T-helper 2 cell treated with Interferon-gamma antibody and Interleukin-4, amounts not matched to agents 5 μg/mL and 100 μg/mL, for 36 hours (primary cell): ENCODE measurements around the gene SH3RF3.

ENCODE experiments used
- DNase-seq: peaks from one replicate; pipeline ENCODE4 v3.0.0; 2021; ENCODE audit warnings: low spot score
- H3K27ac Mint-ChIP-seq: one replicate; pipeline ENCODE4 v1.8.0; 2021; ENCODE audit warnings: mild to moderate bottlenecking, mixed read lengths
- H3K27me3 Mint-ChIP-seq: one replicate; pipeline ENCODE4 v1.8.0; 2021; ENCODE audit warnings: low read depth, mixed read lengths
- H3K36me3 Mint-ChIP-seq: one replicate; pipeline ENCODE4 v1.8.0; 2021; ENCODE audit warnings: low read depth, mixed read lengths
- H3K4me1 Mint-ChIP-seq: one replicate; pipeline ENCODE4 v1.8.0; 2021; ENCODE audit warnings: low read depth, mixed read lengths
- H3K4me3 Mint-ChIP-seq: one replicate; pipeline ENCODE4 v1.8.0; 2022; ENCODE audit warnings: mild to moderate bottlenecking, moderate library complexity, mixed read lengths
- H3K9me3 Mint-ChIP-seq: one replicate; pipeline ENCODE4 v1.8.0; 2021; ENCODE audit warnings: mixed read lengths

Gene SH3RF3

DNA sequence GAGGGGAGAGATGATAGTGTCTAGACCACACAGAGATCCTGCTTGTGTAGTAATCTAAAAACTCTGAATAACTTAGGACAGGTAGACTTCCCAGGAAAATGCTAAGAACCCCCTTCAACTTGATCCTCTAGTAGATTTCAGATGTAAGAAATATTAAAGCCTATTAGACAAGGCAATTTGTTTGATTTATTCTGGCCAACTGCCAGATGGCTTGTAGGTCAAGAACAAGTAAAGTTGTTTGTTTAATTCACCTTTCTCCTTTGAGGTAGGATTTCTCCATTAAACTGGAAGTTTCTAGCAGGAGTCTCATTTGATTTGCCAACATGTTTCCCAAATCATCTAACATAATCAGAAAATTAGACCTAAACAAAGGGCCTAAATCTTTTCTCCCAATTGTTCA lies 48.6 kb downstream of the SH3RF3 start:
- Mint-ChIP-seq H3K9me3 (no peaks in the 10 kb centered on the region), H3K27ac (no peak overlapping the region), H3K36me3 (no peaks in the 10 kb centered on the region), H3K4me3 (no peak overlapping the region), H3K27me3 (peaks cover 37% of the 10 kb centered on the region), H3K4me1 (peaks cover 2% of the 10 kb centered on the region)
- no peak for DNase-seq

- no peak for DNase-seq
- Mint-ChIP-seq H3K36me3 (no peaks in the 10 kb centered on the region), H3K4me1 (peaks cover 5% of the 10 kb centered on the region), H3K27ac (no peak overlapping the region), H3K27me3 (peaks cover 40% of the 10 kb centered on the region), H3K9me3 (no peaks in the 10 kb centered on the region), H3K4me3 (no peak overlapping the region)
Measured at GRCh38 chr2:109178968-109179367, 50.0 kb downstream of the SH3RF3 start.

GRCh38 chr2:109180786-109181185 lies 51.8 kb downstream of the SH3RF3 start:
- Mint-ChIP-seq H3K27me3 (peaks cover 47% of the 10 kb centered on the region), H3K9me3 (no peaks in the 10 kb centered on the region), H3K4me1 (peaks cover 4% of the 10 kb centered on the region), H3K4me3 (no peak overlapping the region), H3K36me3 (no peaks in the 10 kb centered on the region), H3K27ac (no peak overlapping the region)
- no peak for DNase-seq

DNA sequence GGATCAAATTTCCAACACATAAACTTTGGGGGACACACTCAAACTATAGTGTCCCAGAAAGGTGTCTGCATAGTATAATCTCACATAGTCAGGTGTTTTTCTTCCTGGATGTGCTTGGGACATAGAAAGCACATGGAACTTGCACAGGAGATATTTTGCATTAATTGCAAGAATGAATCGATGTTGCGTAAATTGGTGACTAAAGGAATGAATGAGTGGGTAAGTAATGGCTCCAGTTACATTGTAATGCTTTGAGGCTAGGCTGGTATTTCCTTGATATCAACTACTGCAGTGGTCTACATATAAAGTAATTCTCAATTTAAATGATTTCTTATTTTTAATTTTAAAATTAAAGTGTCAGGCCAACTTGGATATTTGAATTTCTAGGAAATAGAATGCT lies 53.4 kb downstream of the SH3RF3 start:
- no peak overlapping the region for H3K27ac Mint-ChIP-seq
- peaks cover 42% of the 10 kb centered on the region for H3K27me3 Mint-ChIP-seq
- H3K4me3 Mint-ChIP-seq: no peak overlapping the region
- H3K4me1 Mint-ChIP-seq: peaks cover 4% of the 10 kb centered on the region
- no peaks in the 10 kb centered on the region for H3K36me3 Mint-ChIP-seq
- DNase-seq: no peak
- H3K9me3 Mint-ChIP-seq: no peaks in the 10 kb centered on the region

DNA sequence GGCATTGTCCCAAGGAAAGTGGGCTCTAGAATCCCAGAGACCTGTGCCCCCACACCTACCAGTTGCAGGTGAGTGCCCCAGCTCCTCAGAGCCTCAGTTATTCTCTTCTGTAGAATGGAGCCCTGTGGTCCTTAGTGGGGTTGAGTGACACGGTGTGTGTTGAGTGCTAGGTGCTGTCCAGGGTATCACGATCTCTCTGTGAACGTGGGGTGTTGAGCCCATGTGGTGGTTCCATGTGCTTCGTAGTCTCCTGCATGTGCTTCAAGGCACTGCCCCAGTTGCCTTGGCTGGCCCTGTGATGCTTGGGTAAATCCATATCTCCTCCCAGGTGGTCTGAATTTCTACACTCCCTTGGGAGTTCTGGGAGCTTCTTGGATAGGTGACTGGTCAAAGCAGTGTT lies 54.9 kb downstream of the SH3RF3 start:
- H3K27me3 Mint-ChIP-seq: peaks cover 35% of the 10 kb centered on the region
- H3K27ac Mint-ChIP-seq: no peak overlapping the region
- H3K4me3 Mint-ChIP-seq: no peak overlapping the region
- no peaks in the 10 kb centered on the region for H3K9me3 Mint-ChIP-seq
- peaks cover 4% of the 10 kb centered on the region for H3K4me1 Mint-ChIP-seq
- H3K36me3 Mint-ChIP-seq: no peaks in the 10 kb centered on the region
- no peak for DNase-seq

GRCh38 chr2:109184368-109184767 lies 55.4 kb downstream of the SH3RF3 start:
- Mint-ChIP-seq H3K36me3 (no peaks in the 10 kb centered on the region), H3K27ac (no peak overlapping the region), H3K4me1 (peaks cover 4% of the 10 kb centered on the region)

GRCh38 chr2:109185338-109185737 lies 56.3 kb downstream of the SH3RF3 start:
- Mint-ChIP-seq H3K4me3 (no peak overlapping the region), H3K27ac (no peak overlapping the region), H3K27me3 (peaks cover 29% of the 10 kb centered on the region), H3K9me3 (no peaks in the 10 kb centered on the region), H3K4me1 (peaks cover 4% of the 10 kb centered on the region), H3K36me3 (no peaks in the 10 kb centered on the region)
- no peak for DNase-seq

More at GRCh38 chr2:109184368-109184767, 55.4 kb downstream of the SH3RF3 start:
- DNase-seq: no peak
- no peaks in the 10 kb centered on the region for H3K9me3 Mint-ChIP-seq
- H3K27me3 Mint-ChIP-seq: peaks cover 36% of the 10 kb centered on the region
- no peak overlapping the region for H3K4me3 Mint-ChIP-seq

GRCh38 chr2:109185821-109186570 lies 57.0 kb downstream of the SH3RF3 start:
- Mint-ChIP-seq H3K27ac (no peak overlapping the region), H3K4me1 (peaks cover 4% of the 10 kb centered on the region), H3K27me3 (peaks cover 31% of the 10 kb centered on the region), H3K9me3 (no peaks in the 10 kb centered on the region), H3K36me3 (no peaks in the 10 kb centered on the region), H3K4me3 (no peak overlapping the region)
- DNase-seq: no peak

GRCh38 chr2:109186656-109187250 lies 57.7 kb downstream of the SH3RF3 start:
- DNase-seq: no peak
- Mint-ChIP-seq H3K27me3 (peaks cover 29% of the 10 kb centered on the region), H3K4me1 (peaks cover 4% of the 10 kb centered on the region), H3K27ac (no peak overlapping the region), H3K36me3 (no peaks in the 10 kb centered on the region), H3K9me3 (no peaks in the 10 kb centered on the region), H3K4me3 (no peak overlapping the region)

DNA sequence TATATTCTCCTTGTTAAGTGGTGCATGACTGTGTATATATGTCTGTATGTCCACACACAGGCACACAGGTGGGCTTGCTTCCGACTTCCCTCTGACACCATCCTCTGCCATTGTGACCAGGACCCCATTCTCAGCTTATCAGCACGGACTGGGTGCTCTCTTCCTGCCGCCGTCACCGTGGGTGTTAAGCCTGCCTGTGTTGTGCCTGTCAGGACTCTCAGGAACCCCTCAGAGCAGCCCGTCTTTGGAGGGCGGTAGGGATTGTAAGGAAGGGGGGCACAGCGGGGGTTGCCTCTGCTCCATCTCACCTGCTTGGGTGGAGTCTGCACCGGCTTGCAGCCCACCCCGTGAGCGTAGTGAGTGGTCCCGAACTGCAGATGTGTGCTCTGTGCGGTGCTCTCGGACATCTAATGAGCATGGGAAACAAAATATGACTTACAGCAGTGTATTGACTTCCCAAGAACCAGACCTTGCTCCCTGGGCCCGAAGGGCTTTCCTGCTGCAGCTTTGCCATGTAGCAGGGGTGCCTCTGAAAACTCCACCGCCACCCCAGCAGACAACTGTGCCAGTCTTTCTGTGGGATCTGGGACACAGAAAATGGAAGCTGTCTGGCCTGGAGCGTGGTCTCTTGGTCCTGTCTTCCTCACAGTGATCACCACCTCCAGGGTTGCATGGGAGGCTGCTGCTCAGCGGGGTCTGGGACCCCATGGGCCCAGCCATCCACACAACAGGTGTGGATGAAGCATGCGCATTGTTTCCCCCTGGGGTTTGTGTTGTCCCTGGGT lies 58.9 kb downstream of the SH3RF3 start:
- H3K4me1 Mint-ChIP-seq: peaks cover 4% of the 10 kb centered on the region
- no peaks in the 10 kb centered on the region for H3K9me3 Mint-ChIP-seq
- DNase-seq: no peak
- no peaks in the 10 kb centered on the region for H3K36me3 Mint-ChIP-seq
- H3K27ac Mint-ChIP-seq: no peak overlapping the region
- H3K4me3 Mint-ChIP-seq: no peak overlapping the region
- H3K27me3 Mint-ChIP-seq: peaks cover 30% of the 10 kb centered on the region

DNA sequence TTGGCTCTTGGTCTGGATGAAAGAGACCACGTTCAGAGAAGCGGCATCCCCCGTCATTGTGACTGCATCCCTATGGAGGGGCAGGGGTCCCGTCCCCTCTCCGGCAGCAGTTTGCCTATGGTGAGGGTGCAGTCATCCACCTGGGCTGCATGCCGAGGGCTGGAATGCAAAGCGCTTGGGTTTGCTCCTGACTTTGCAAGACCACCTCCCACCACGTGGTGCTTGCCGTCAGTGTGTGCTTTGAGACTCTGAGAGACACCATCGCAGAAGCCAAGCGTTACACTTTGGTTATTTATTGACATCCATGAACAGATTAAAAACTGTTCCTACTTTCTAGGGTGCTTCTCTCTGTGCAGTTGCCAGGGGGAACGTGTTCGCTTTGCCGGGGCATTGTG lies 59.5 kb downstream of the SH3RF3 start:
- Mint-ChIP-seq H3K27ac (no peak overlapping the region), H3K4me1 (no peaks in the 10 kb centered on the region), H3K4me3 (no peak overlapping the region), H3K27me3 (peaks cover 30% of the 10 kb centered on the region), H3K9me3 (no peaks in the 10 kb centered on the region), H3K36me3 (no peaks in the 10 kb centered on the region)
- no peak for DNase-seq

DNA sequence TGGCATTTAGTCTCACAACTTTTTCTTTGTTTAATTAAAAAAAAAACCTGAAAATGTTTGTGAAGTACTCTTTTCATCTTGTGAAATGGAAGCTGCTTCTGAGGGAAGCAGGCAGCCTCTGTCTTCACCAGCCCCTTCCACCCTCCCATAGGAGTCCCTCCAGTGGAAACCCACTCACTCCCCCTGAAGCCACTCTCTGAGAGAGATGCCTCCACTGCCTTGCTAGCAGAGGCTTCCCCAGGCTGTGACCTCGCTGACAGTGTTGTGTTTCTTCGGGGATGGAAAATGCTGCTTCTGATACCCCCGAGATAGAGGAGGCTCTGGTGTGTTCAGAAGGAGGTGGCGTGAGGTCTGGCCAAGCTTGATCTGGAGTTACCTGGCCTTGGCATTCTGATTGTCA lies 59.9 kb downstream of the SH3RF3 start:
- H3K27me3 Mint-ChIP-seq: peaks cover 33% of the 10 kb centered on the region

DNA sequence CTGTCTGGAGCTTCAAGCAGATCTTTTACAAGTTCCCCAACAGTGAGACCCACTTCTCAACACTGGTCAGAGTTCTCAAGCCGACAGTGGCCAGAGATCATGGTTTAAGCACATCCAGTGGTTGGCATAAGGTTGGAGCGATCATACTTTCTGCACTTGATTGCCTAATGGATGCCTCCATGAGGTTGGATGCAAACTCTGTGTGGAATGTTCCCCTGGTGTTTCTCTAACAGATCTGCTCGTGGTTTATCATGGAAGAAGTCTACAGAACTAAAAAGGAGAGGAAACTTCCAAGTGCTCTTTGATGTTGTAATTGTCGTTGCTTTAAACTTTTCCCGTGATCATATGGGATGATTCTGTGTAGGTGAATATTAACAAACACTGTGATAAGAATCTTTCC lies 60.7 kb downstream of the SH3RF3 start:
- peaks cover 39% of the 10 kb centered on the region for H3K27me3 Mint-ChIP-seq
- no peaks in the 10 kb centered on the region for H3K36me3 Mint-ChIP-seq
- H3K27ac Mint-ChIP-seq: no peak overlapping the region
- no peaks in the 10 kb centered on the region for H3K9me3 Mint-ChIP-seq
- H3K4me3 Mint-ChIP-seq: no peak overlapping the region
- DNase-seq: no peak
- no peaks in the 10 kb centered on the region for H3K4me1 Mint-ChIP-seq

More for the DNA sequence above, 59.9 kb downstream of the SH3RF3 start:
- Mint-ChIP-seq H3K4me3 (no peak overlapping the region), H3K36me3 (no peaks in the 10 kb centered on the region), H3K27ac (no peak overlapping the region), H3K9me3 (no peaks in the 10 kb centered on the region), H3K4me1 (no peaks in the 10 kb centered on the region)
- DNase-seq: no peak
